Endothelial cell of umbilical vein (primary cell): Measurements from ENCODE around the gene ZFP62. TPM values are rescaled to one million over a fixed set of nuclear protein-coding genes. Genes with fewer than 3 reads are reported as not detected.

Experiments used
- BruUV-seq: library from RNA; stranded (reverse); fragments of 400-500 nt; replicated peaks from 2 replicates; lab custom pipeline; 2021; lab: Mats Ljungman, UMichigan
- CTCF ChIA-PET: fragments of 300-600, 350-600 bp; sonication (Branson Sonifier 250); formaldehyde crosslinking; loops from one replicate; lab custom pipeline; 2021; ENCODE audit warnings: antibody characterized with exemption, inconsistent platforms; lab: Charles Lee
- POLR2A ChIA-PET: fragments of 300-600, 350-600 bp; sonication (Branson Sonifier 250); formaldehyde crosslinking; loops from one replicate; lab custom pipeline; 2021; ENCODE audit warnings: antibody characterized with exemption, inconsistent platforms; lab: Charles Lee
- DNase-seq: peaks from one replicate; pipeline ENCODE4 v3.0.0-alpha.2; 2011; ENCODE audit warnings: low read depth, low spot score
- FAIRE-seq: peaks from 2 replicates; lab custom pipeline; 2011; peaks lifted over from hg19 to GRCh38; lab: Jason Lieb, UNC
- H2AFZ ChIP-seq: 2 replicates; pipeline ENCODE4 v1.6.0; 2012; ENCODE audit warnings: low read depth, low read length, control low read depth, inconsistent platforms
- H3K27ac ChIP-seq: 2 replicates; pipeline ENCODE4 v1.5.1; 2011; ENCODE audit warnings: low read depth, mild to moderate bottlenecking, control low read depth, low read length, moderate library complexity; ENCODE audit not compliant: insufficient read depth
- H3K27me3 ChIP-seq, 2 experiments: 2 replicates each; pipeline versions ENCODE4 v1.6.0 to v1.6.1; 2011; ENCODE audit warnings: low read length in 2 of 2, mixed read lengths in 1 of 2; ENCODE audit not compliant: control insufficient read depth in 2 of 2, insufficient read depth in 2 of 2
- H3K36me3 ChIP-seq, 2 experiments: 2 replicates in 1 of 2; 3 replicates in 1 of 2; pipeline ENCODE4 v1.5.1; 2011; ENCODE audit warnings: low read length in 2 of 2, mild to moderate bottlenecking in 1 of 2, moderate library complexity in 1 of 2; ENCODE audit not compliant: control insufficient read depth in 2 of 2, insufficient read depth in 2 of 2; ENCODE audit errors: extremely low read depth in 1 of 2
- H3K4me1 ChIP-seq: 3 replicates; pipeline ENCODE4 v1.5.1; 2011; ENCODE audit warnings: mild to moderate bottlenecking, low read length; ENCODE audit not compliant: control insufficient read depth, insufficient read depth; ENCODE audit errors: extremely low read depth
- H3K4me2 ChIP-seq: 2 replicates; pipeline ENCODE4 v1.6.1; 2011; ENCODE audit warnings: low read length, control low read depth, mixed read lengths; ENCODE audit not compliant: insufficient read depth
- H3K4me3 ChIP-seq, 3 experiments: fragments of 200-600 bp in 1 of 3; sonication (generic), shearing (Covaris generic) in 1 of 3; replicated peaks in 1 of 3; 2 replicates each; pipeline ENCODE4 v1.5.1; 2011 to 2016; ENCODE audit warnings: control low read depth in 3 of 3, low read length in 3 of 3, mild to moderate bottlenecking in 2 of 3, inconsistent platforms in 1 of 3, low read depth in 1 of 3, moderate library complexity in 1 of 3; ENCODE audit not compliant: insufficient read depth in 1 of 3
- H3K79me2 ChIP-seq: 2 replicates; pipeline ENCODE4 v1.6.0; 2012; ENCODE audit warnings: low read length, inconsistent platforms; ENCODE audit not compliant: control insufficient read depth, insufficient read depth
- H3K9ac ChIP-seq: replicated peaks from 2 replicates; pipeline ENCODE3; 2011; ENCODE audit warnings: low read length, control low read depth; ENCODE audit not compliant: insufficient read depth; ENCODE audit errors: extremely low read depth
- H3K9me1 ChIP-seq: replicated peaks from 3 replicates; pipeline ENCODE4 v1.6.0; 2011; ENCODE audit warnings: mild to moderate bottlenecking, low read length; ENCODE audit not compliant: control insufficient read depth, insufficient read depth; ENCODE audit errors: extremely low read depth
- H3K9me3 ChIP-seq: replicated peaks from 2 replicates; pipeline ENCODE4 v1.5.1; 2012; ENCODE audit warnings: low read length, inconsistent platforms; ENCODE audit not compliant: control insufficient read depth, insufficient read depth
- H4K20me1 ChIP-seq: replicated peaks from 2 replicates; pipeline ENCODE3; 2011; ENCODE audit warnings: mild to moderate bottlenecking, low read length; ENCODE audit not compliant: control insufficient read depth, insufficient read depth; ENCODE audit errors: extremely low read depth
- EZH2 ChIP-seq: IDR thresholded peaks from 2 replicates; pipeline ENCODE4 v1.6.1; 2012; ENCODE audit warnings: borderline replicate concordance, low read depth, mild to moderate bottlenecking, moderate library complexity, low read length, inconsistent platforms; ENCODE audit not compliant: severe bottlenecking
- FOS ChIP-seq: IDR thresholded peaks from 2 replicates; pipeline ENCODE4 v1.6.1; 2011; ENCODE audit warnings: mild to moderate bottlenecking, low read length, moderate library complexity, borderline replicate concordance; ENCODE audit not compliant: insufficient read depth
- GATA2 ChIP-seq: IDR thresholded peaks from 2 replicates; pipeline ENCODE4 v1.7.0; 2011; ENCODE audit warnings: low read depth, mild to moderate bottlenecking, moderate library complexity, mixed read lengths, low read length; ENCODE audit not compliant: insufficient read length, insufficient read depth
- JUN ChIP-seq: IDR thresholded peaks from 2 replicates; pipeline ENCODE4 v1.6.1; 2011; ENCODE audit warnings: borderline replicate concordance, low read depth; ENCODE audit not compliant: insufficient read length, insufficient read depth
- MYC ChIP-seq: IDR thresholded peaks from one replicate; pipeline ENCODE4 v1.6.1; 2011; ENCODE audit warnings: mild to moderate bottlenecking, low read depth, low read length
- POLR2A ChIP-seq: IDR thresholded peaks from 2 replicates; pipeline ENCODE4 v1.6.1; 2012; ENCODE audit warnings: low read depth, mild to moderate bottlenecking, control low read depth, low read length
- POLR2AphosphoS5 ChIP-seq: IDR thresholded peaks from 2 replicates; pipeline ENCODE4 v1.6.1; 2012; ENCODE audit warnings: low read depth, mild to moderate bottlenecking, control low read depth, low read length, moderate library complexity; ENCODE audit not compliant: insufficient read depth
- dilution Hi-C: fragments of 300-500 bp; cut with MboI; formaldehyde crosslinking; loops from one replicate; pipeline ENCODE4 v1.15.0; 2019; ENCODE audit warnings: low sequenced_read_pairs; ENCODE audit not compliant: extremely low pct_ligation_motif_present
- intact Hi-C: fragments of 100-400 bp; cut with micrococcal nuclease; formaldehyde crosslinking; loops from one replicate; pipeline ENCODE4 v1.10.0; 2022
- polyA plus RNA-seq, 4 experiments: library from polyadenylated mRNA; depleted of rRNA in 3 of 4; stranded (reverse) in 3 of 4; unstranded in 1 of 4; fragments of >200 nt; gene quantifications; 2 replicates each; pipeline versions ENCODE4 v1.2.1 to v1.2.3, GENCODE V29; 2011 to 2012; ENCODE audit warnings: missing spikeins in 1 of 4
- total RNA-seq: library from RNA; stranded (reverse); gene quantifications from 2 replicates; pipeline ENCODE4 v1.2.3, GENCODE V29; 2021
- TF ChIP-seq, protein P1 (sequence below): IDR thresholded peaks from 2 replicates; pipeline ENCODE4 v1.6.1; 2011; ENCODE audit not compliant: insufficient read depth, insufficient read length
- TF ChIP-seq, protein P2 (sequence below), 2 donors: IDR thresholded peaks; 1 replicate in 1 of 2; 2 replicates in 1 of 2; pipeline ENCODE4 v1.5.1; 2011; ENCODE audit warnings: low read length in 2 of 2, mild to moderate bottlenecking in 2 of 2, moderate library complexity in 2 of 2, control low read depth in 1 of 2, inconsistent platforms in 1 of 2, low read depth in 1 of 2; ENCODE audit not compliant: insufficient read depth in 1 of 2; ENCODE audit errors: extremely low read depth in 1 of 2

Gene ZFP62
- total and polyA plus RNA-seq, 2 donors (not counting 3 experiments of a cell fraction or from before 2014, with no cell fraction given) = 3.7 to 19.7 TPM

DNA sequence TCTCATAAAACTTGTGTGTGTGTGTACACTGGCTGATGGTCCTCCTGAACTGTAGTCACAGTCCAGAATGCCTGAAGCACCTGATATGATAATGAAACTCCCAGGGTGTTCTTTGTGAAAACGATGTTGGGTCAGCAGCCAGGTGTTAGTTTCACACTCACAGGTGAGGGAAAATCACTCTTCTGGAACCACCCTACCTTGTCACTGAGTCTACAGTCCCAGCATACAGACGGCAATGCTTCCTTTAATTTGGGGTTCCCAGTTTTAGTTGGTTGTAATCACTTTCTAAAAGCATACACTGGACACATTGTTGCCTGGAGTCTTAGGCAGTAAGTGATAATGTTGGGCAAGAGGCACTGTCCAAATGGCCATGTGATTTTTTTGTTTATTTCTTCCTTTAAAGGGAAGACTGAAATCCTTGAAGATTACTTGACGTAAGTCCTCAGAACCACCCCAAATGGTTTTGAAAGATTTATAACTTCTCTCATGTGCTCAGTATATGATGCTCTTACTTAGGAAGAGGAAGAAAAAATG is 40.2 kb downstream of the ZFP62 start:
- no peaks in the 10 kb centered on the region for H3K36me3 ChIP-seq
- H4K20me1 ChIP-seq = no peaks in the 10 kb centered on the region
- dilution Hi-C loops (no loop called here), intact Hi-C loops (no loop called here)
- H3K9ac ChIP-seq = no peak overlapping the region
- FAIRE-seq (no peak), DNase-seq (no peak)
- no TSS peak for BruUV-seq
- H3K27ac ChIP-seq = no peak overlapping the region
- H3K9me1 ChIP-seq = no peaks in the 10 kb centered on the region
- H3K4me1 ChIP-seq = peaks cover 23% of the 10 kb centered on the region
- no peaks in the 10 kb centered on the region for H3K79me2 ChIP-seq
- ChIA-PET POLR2A (no interaction called here), CTCF (no interaction called here)
- no peak overlapping the region for H2AFZ ChIP-seq
- no peaks in the 10 kb centered on the region for H3K27me3 ChIP-seq
- TF ChIP-seq MYC (no peak), POLR2AphosphoS5 (no peak), GATA2 (no peak), FOS (no peak), EZH2 (no peak), JUN (no peak), POLR2A (no peak)
- TF ChIP-seq, protein P1, sequence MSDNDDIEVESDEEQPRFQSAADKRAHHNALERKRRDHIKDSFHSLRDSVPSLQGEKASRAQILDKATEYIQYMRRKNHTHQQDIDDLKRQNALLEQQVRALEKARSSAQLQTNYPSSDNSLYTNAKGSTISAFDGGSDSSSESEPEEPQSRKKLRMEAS = no peak
- TF ChIP-seq, protein P2, sequence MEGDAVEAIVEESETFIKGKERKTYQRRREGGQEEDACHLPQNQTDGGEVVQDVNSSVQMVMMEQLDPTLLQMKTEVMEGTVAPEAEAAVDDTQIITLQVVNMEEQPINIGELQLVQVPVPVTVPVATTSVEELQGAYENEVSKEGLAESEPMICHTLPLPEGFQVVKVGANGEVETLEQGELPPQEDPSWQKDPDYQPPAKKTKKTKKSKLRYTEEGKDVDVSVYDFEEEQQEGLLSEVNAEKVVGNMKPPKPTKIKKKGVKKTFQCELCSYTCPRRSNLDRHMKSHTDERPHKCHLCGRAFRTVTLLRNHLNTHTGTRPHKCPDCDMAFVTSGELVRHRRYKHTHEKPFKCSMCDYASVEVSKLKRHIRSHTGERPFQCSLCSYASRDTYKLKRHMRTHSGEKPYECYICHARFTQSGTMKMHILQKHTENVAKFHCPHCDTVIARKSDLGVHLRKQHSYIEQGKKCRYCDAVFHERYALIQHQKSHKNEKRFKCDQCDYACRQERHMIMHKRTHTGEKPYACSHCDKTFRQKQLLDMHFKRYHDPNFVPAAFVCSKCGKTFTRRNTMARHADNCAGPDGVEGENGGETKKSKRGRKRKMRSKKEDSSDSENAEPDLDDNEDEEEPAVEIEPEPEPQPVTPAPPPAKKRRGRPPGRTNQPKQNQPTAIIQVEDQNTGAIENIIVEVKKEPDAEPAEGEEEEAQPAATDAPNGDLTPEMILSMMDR (IDR thresholded peaks at IDR 0.05; ENCODE audit: extremely low read depth in 1 of 2, insufficient read depth in 1 of 2, low read depth in 1 of 2, low read length in 2 of 2) = no peak
- no peak overlapping the region for H3K4me3 ChIP-seq
- no peak overlapping the region for H3K4me2 ChIP-seq
- H3K9me3 ChIP-seq = no peaks in the 10 kb centered on the region
